Colon (tissue), 2 donors: Measurements from ENCODE around the gene RTN1.

Source experiments
- FAIRE-seq: peaks from 2 replicates; lab custom pipeline; 2012; peaks lifted over from hg19 to GRCh38; lab: Jason Lieb, UNC
- donor health status: control.
- donor health status: control.

The RTN1 gene

GRCh38 chr14:59870277-59871165, at the start of gene RTN1:
Gene RTN1 (minus strand): TSS chr14:59870776. CDS start chr14:59870630, 146 bp downstream.
- no peak for FAIRE-seq

GRCh38 chr14:59920378-59920683, 49.8 kb upstream of the RTN1 start:
- FAIRE-seq = no peak

- no peak for FAIRE-seq
Observed at GRCh38 chr14:59919570-59920377, 49.2 kb upstream of the RTN1 start, which contains the start of gene LRRC9. Gene LRRC9 (plus strand): TSS chr14:59920144.

- no peak for FAIRE-seq
Observed at GRCh38 chr14:59918824-59919569, 48.4 kb upstream of the RTN1 start.

GRCh38 chr14:59913187-59913586, 42.6 kb upstream of the RTN1 start:
- no peak for FAIRE-seq

- no peak for FAIRE-seq
Observed at GRCh38 chr14:59912443-59912842, 41.9 kb upstream of the RTN1 start.

- FAIRE-seq = no peak
Observed at GRCh38 chr14:59905188-59905587, 34.6 kb upstream of the RTN1 start.

GRCh38 chr14:59904184-59904583, 33.6 kb upstream of the RTN1 start:
- no peak for FAIRE-seq

GRCh38 chr14:59900556-59900955, 30.0 kb upstream of the RTN1 start:
- FAIRE-seq = no peak

- no peak for FAIRE-seq
Observed at GRCh38 chr14:59897757-59898383, 27.3 kb upstream of the RTN1 start.

- no peak for FAIRE-seq
Observed at GRCh38 chr14:59895721-59896120, 25.1 kb upstream of the RTN1 start.

GRCh38 chr14:59890676-59891075, 20.1 kb upstream of the RTN1 start:
- FAIRE-seq = no peak

- FAIRE-seq = no peak
Observed at GRCh38 chr14:59882957-59883356, 12.4 kb upstream of the RTN1 start.

- no peak for FAIRE-seq
Observed at GRCh38 chr14:59871166-59871495, 555 bp upstream of the RTN1 start.

GRCh38 chr14:59869381-59870255, 958 bp downstream of the RTN1 start:
- FAIRE-seq = no peak

- FAIRE-seq = no peak
Observed at GRCh38 chr14:59868021-59868420, 2.6 kb downstream of the RTN1 start.

- FAIRE-seq = no peak
Observed at GRCh38 chr14:59863806-59864525, 6.6 kb downstream of the RTN1 start.

- FAIRE-seq = no peak
Observed at GRCh38 chr14:59857328-59857727, 13.2 kb downstream of the RTN1 start.

GRCh38 chr14:59852350-59852749, 18.2 kb downstream of the RTN1 start:
- FAIRE-seq = no peak

- no peak for FAIRE-seq
Observed at GRCh38 chr14:59850458-59850857, 20.1 kb downstream of the RTN1 start.
